T-helper 9 cell (primary cell): ENCODE measurements around the gene IGFL2.
"Not testable (repeated sequence)": the region's sequence is repeated elsewhere in the genome, so short reads cannot be mapped to it uniquely, and the experiment has no call there.

Experiments used
- DNase-seq: peaks from one replicate; pipeline ENCODE4 v3.0.0-alpha.2; 2020

IGFL2 gene

DNA sequence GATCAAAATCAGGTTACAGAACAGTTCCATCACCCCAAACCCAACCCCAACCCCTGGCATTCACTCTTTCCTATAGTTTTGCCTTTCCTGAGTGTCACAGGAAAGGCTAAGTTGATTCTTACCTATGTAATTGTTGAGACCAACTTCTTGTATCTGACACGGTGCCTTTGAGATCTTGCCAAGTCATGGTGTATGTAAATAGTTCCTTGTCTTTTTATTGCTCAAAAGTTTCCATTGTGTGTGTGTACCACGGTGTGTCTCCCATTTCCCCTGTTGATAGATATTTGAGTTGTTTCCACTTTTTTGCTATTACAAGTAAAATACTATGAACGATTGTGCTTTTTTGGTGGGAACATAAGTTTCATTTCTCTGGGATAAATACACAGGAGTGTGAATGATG is 3.3 kb upstream of the IGFL2 start:
- DNase-seq, result no peak

DNA sequence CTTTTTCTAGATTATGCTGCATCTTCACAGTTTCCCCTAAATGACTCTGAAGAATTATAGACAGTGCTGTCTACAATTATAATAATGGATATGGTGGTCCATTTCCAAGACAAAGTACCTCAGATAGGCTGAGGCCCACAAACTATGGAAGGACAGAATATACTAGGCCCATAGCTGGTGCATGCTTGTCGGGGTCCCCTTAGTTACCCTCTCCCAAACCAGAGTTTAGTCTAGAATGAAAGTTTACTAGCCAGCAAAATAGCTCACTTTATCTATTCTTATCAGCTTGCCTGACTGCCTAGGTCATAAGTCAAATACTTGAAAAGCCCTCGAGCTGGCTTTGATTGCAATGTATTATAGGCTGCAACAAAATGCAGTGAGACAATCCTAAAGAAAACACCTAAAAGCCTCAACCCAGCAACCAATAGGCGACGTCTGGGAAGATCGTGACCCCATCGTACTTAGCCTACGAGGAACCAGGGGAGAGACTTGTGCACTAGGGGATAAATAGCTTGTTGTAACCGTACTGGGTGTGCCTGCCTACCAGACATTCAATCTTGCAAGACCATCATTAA is 785 bp upstream of the IGFL2 start:
- DNase-seq, result no peak

DNA sequence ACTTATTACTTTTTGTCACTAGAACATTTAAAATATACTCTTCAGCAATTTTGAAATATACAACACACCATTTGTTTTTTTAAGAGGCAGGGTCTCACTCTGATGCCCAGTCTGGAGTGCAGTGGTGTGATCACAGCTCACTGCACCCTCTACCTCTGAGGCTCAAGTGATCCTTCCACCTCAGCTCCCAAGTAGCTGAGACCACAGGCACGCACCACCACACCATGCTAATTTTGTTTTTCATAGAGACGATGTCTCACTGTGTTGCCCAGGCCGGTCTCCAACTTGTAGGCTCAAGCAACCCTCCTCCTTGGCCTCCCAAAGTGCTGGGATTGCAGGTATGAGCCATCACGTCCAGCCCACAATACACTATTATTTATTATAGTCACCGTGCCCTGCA is 2.6 kb downstream of the IGFL2 start:
- DNase-seq, result no peak

DNA sequence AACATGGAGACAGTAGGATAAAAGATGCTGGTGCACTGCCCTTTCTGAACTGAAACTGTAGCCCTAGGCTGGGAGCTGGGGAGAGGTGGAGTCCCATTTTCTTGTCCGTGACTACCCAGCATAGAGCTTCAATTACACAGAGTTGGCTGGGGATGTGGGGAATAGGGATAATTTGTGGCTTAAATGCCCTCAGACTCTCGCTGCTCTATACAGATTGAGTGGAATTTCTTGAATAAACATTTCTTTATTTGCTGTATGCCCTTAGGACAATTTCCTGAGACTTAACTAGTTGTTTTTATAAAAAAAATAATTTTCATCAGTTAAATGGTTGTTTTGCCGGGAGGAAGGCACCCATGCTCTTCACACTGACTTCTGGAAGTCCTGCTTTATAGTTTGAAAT is 7.2 kb downstream of the IGFL2 start:
- no peak for DNase-seq

DNA sequence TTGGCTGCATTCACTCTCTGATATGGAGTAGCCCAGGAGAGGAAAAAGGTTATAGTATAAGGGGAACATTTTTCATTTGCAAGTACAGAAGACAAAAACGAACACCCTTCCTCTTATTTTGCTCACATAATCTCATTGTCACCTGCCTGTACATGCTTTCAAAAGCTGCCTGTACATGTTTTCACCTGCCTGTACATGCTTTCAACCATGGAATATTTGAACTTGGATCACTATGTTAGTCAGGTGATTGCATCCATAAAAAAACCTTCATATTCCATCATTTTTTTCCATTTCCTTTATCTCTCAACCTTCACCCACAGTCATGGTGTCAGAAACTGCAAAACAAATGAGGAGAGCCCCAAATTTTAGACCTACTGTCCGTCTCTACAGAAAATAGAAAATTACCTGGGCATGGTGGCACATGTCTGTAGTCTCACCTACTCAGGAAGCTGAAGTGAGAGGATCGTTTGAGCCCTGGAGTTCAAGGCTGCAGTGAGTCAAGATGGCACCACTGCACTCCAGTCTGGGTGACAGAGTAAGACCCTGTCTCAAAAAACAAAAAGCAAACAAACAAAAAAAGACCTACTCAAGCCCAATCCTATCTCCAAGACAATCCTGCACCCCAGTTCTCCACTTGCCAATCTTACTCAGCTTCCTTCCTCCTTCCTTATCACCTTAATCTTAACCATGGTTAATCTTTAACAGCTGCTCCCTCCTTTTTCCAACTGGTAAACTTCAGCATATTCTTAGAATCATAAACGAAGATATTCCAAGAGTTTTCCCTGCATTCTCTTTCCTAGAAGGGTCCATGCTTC is 11.6 kb downstream of the IGFL2 start:
- DNase-seq, result no peak

DNA sequence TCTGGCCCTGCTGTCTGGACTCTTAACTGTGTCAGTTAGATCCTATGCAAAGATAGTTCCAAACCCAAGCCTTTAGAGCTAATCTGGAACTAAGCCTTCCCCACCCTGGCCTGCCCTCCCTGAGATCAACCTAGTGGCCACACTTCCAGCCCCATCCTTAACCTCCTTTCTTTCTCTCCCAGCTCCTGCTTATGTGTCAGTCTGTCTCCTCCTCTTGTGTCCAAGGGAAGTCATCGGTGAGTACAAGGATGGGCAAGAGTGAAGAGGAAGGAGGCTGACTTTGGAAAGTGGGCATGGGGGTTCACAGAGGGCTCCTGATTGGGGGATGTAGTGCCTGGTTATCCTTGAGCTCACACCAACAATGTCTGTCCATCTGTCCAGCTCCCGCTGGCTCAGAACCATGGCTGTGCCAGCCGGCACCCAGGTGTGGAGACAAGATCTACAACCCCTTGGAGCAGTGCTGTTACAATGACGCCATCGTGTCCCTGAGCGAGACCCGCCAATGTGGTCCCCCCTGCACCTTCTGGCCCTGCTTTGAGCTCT is 12.3 kb downstream of the IGFL2 start:
- DNase-seq, result no peak

DNA sequence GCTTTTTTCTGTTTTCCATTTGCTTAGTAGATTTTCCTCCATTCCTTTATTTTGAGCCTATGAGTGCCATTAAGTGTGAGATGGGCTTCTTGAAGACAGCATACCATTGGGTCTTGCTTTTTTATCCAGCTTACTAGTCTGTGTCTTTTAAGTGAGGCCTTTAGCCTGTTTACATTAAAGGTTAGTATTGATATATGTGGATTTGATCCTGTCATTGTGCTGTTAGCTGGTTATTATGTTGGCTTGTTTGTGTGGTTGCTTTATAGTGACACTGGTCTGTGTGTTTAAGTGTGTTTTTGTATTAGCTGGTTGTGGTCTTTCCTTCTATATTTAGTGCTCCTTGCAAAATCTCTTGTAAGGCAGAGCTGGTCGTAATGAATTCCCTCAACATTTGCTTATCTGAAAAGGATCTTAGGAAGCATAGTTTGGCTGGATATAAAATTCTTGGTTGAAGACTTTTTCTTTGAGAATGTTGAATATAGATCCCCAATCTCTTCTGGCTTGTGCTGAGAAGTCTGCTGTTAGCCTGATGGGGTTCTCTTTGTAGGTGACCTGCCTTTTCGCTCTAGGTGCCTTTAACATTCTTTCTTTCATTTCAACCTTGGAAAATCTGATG is 13.7 kb downstream of the IGFL2 start:
- not testable (repeated sequence) for DNase-seq

DNA sequence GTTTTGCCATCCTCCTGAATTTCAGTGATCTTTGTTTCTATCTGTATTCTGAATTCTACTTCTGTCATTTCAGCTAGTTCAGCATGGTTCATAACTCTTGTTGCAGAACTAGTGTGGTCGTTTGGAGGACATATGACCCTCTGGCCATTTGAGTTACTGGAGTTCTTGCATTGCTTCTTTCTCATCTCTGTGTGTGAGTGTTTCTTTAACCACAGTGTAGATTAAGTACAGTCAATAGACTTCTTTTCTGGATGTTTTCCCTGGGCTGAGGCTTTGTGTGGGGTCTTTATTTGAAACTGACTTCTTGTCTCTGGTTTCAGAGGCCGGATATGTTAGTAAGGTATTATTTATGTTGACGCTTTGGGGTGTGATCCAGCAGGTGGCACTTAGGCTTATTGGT is 14.7 kb downstream of the IGFL2 start:
- no peak for DNase-seq

DNA sequence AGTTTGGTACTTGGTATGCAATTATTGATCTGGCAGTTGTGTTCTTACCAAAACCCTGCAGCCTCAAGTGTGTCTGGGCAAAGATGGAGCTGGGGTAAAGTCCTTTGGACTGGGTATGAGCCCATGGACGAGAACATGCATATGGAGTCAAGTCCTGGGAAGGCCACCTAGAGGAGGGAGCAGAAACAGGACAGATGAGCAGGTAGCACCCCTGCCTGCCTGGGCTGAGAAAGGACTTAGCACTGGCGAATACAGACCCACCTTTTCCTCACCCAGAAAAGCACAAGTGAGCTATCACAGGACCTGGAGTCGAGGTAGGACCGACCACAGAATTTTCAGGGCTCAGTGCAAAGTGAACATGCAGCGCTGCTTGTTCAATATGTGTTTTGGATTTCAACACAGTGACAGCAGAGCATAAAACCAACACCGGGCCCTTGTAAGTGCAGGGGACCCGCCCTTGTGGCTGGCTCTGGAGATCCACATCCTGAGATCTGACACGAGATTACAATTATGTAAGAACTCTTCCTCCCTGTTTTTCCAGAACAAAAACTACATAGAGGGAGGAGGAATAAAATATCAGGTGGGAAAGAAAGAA is 25.9 kb downstream of the IGFL2 start:
- no peak for DNase-seq

DNA sequence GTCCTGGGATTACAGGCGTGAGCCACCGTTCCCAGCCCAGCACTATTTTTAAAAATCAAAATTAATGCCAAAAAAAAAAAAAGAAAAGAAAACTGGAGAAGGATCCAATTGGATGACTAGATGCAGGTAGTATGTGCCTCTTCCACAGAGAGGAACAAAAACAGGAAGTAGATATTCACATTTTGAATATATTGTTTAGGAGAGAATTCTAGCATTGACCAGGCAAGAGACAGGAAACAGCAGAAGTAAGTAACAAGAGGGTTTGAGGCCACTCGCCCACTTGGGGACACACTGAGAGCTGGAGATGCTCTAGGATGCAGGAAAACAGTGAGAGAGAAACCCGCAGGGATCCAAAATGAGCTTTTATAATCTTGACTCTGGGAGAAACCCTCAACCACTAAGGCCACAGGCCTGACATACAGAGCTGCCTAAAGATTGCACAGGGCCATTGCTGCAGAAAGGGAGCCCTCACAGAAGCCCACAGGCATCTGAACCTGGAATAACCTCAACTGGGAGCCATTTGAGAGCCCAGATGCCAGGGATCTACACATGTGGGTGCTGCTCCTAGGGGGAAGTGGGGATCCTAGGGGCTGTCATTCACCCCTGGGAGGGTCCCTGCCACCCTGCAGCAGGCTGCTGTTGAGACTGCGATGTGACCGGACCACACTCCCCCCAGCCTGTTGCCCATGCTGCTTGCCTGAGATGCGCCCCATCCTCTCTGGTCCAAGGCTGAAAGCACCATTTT is 28.2 kb downstream of the IGFL2 start:
- DNase-seq, result no peak

DNA sequence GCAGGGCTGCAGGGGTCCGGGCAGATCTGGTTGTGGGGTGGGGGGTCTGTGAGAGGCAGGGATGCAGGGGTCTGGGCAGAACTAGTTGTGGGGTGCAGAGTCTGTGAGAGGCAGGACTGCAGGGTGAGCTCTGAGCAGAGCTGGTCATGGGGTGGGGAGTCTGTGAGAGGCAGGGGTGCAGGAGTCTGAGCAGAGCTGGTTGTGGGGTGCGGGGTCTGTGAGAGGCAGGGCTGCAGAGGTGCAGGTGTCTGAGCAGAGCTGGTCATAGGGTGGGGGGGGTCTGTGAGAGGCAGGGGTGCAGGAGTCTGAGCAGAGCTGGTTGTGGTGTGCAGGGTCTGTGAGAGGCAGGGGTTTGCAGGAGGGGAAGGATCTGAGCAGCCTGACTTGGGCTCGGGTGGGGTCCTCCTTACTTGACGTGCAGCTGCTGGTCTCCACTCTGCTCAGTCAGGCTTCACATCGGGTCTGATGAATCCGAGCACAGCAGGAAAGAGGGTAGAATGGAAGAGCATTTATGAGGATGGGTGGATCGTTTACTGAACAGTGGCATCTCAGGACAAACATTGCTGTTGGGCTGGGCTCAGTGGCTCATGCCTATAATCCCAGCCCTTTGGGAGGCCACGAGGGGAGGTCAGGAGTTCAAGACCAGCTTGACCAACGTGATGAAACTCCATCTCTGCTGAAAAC is 31.2 kb downstream of the IGFL2 start:
- DNase-seq, result no peak

DNA sequence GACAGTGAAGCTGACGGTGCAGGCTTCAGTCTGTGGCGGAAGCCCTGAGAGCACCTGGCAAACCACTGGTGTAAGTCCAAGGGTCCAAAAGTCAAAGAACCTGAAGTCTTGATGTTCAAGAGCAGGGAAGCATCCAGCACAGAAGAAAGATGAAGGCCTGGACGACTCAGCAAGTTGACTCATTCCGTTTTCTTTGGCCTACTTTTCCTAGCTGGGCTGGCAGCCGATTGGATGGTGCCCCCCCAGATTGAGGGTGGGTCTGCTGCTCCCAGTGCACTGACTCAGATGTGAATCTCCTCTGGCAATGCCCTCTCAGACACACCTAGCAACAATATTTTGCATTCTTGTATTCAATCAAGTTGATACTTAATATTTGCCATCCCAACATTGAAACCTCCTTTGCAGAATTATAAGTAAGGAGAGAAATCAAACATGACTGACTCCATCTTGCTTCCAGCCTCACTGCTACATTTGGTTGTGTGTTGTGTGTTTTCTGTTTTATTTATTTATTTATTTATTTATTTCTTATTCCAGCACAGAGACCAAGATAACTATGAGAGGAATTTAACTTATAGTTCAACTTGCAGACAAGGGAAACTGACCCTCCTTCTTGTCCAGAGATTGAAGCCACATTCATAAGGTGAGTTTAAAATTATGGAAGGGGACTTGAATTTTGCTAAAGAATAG is 32.8 kb downstream of the IGFL2 start:
- DNase-seq, result no peak

DNA sequence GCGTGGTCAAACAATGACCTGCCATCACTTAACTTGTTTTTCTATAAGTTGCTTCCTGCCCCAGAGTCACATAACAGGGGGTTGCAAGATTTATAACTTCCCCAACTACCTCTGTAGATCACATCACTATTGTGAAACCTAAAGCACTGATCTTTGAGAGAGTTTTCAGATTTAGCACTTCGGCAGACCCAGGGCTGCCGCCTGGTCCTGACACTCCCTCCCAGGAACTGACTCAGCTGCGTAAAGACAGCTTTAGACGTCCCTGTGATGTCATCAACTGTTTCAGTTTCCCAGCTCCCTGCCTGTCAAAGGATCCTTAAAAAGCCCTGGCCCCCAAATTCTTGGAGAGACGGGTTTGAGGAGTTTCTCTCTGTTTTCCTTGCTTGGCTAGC is 33.3 kb downstream of the IGFL2 start:
- DNase-seq, result no peak

DNA sequence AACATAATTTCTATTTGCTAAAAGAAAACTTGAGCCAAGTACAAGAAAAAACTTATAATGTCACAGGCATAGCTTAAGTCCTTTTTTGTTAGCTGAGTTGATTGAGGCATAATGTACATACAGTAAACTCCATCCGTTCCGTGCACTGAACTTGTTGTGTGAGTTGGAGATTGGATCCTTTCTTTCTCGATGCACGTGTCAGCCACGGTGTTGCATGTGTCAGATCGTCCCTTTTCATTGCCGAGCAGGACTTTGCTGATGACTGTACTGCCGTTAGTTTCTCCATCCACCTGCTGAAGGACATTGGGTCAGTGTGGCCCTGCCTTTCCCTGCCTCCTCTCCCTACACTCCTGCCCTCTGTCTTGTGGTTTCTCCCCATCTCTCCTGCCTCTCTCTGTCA is 34.4 kb downstream of the IGFL2 start:
- no peak for DNase-seq

DNA sequence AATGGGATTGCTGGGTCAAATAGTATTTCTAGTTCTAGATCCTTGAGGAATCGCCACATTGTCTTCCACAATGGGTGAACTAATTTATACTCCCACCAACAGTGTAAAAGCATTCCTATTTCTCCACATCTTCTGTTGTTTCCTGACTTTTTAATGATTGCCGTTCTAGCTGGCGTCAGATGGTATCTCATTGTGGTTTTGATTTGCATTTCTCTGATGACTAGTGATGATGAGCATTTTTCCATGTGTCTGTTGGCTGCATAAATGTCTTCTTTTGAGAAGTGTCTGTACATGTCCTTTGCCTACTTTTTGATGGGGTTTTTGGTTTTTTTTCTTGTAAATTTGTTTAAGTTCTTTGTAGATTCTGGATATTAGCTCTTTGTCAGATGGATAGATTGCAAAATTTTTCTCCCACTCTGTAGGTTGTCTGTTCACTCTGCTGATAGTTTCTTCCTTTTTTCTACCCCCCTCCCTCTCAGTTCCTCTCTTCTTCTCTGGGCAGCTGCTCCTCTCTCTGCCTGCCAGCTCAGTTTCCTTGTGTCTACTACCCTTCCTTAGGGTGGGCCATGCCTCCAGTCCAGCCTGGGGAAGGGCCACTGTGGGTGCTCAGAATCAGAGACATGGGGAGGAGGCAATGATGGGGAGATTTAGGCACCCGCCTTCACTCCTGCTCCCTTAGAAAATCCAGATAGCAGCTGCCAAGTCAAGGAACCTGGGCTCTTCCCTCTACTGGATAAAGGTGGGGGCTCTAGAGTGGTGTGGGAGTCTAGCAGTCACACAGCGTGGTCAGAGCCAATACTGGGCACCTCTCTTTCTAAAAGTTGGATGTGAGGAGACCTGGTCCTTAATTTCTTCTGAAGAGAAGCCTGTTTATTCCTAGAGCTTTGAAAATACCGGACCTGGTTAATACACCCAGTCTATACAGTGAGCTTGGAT is 37.0 kb downstream of the IGFL2 start:
- DNase-seq, result not testable (repeated sequence)

DNA sequence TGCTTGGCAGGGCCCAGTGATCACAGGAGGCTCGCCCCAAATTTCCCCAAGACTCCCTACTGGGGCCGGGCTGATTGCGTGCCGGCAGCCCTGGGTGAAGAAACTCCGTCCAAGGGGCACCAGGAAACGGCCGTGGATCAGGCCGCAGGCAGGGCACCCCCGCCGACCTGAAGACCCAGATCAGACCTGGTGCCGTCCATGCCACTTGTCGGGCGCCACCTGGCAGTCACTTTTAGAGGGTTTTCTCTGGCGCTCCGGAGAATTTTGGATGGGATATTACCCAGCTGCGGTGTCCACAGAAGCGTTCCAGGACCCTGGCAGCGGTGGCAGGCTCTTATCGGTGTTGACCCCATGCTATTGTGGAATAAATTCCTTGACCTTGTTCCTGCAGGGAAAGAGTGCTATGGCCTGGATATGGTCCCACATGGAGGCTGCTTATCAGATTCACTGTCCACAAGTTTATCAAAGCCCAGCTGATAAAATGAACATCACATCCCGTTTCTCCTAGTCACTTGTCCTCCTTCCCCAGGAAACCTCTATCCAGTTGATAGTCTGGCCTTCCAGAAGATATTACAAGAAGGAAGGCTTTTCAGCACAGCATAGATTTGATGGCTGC is 38.2 kb downstream of the IGFL2 start:
- DNase-seq, result no peak

DNA sequence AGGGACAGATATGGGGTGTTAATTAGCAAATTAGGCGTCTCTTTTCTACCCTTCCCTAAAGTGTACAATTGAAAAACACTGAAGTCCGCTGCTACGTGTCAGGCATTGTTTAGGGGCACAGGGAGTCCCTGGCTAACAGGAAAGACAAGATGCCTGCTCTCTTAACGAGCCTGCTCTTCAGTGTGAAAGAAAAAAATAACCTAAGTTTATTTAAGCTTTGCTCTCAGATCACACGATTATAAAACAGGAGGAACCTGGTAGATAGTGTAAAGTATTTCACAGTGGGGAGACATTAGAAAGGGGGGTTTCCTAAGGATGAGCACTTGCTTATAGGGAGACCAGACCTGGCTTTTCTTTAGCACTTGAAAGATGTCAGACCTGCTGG is 38.7 kb downstream of the IGFL2 start:
- no peak for DNase-seq

DNA sequence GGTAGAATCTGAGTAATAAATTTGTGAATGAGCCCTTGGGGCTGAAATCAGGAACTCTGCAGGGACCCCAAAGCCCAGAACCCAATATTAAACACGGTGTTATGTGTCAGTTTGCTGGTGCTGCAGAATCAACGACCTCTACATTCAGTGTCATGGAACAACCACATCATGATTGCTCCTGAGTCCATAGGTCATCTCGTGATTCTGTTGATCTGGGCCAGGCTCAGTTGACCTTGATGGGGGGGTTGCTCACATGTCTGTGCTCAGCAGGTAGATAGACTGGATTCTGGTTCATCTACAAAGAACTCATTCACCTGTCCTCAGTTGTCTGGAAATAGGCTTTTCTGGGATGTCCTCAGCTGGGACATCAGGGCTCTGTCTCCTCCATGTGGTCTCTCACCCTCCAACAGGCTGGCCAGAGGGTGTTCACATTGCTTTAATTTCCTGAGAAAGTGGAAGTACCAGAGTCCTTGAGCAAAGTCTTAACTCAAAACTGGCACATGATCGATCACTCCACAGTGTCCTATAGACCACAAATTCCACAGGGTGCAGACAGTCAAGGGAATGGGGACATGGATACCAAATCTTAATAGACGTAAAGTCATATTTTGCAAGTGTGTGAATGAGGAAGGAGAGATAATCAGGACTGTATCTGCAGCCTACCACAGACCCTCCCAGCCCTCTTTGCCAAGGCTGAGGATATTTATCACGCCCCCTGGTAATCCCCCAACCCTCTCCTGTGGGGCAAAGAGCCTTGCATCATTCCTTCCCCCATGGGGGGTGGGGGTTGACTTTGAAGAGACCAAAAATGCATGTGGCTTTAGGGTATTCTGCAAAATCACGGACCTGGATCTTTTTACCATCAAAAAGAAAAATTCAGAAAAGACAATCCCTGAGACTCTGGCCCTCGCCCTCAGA is 42.2 kb downstream of the IGFL2 start:
- DNase-seq, result no peak

DNA sequence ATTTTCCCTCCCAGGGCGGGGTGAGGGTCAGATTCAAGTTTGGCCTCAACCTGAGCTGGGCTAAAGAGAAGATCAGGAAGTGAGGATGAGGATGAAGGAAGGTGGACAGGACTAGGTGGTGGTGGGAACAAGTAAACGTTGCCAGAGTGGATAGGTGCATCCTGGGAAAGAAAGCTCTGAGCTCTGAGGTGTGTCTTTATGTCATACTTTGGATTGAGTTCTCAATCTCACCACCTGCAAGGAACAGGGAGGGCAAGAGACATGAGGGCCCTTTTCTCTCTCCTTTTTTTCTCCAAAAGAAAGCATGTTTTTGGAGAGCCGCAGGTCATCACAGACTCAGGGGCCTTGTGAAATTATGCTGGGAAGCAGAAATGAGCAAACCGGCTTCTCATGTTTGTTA is 43.3 kb downstream of the IGFL2 start:
- DNase-seq, result no peak
